Loucy (cell line): ENCODE measurements around the gene MTHFR.

Experiments
- H2AFZ ChIP-seq: fragments of 200-600 bp; sonication (generic); 2 replicates; pipeline ENCODE4 v1.6.0; 2016; ENCODE audit warnings: antibody characterized with exemption, mild to moderate bottlenecking, low read length, moderate library complexity
- H3F3A ChIP-seq: fragments of 200-600 bp; 2 replicates; pipeline ENCODE4 v1.6.0; 2016; ENCODE audit warnings: antibody characterized with exemption, low read depth, mild to moderate bottlenecking
- H3K27me3 ChIP-seq: fragments of 200-600 bp; sonication (generic); 2 replicates; pipeline ENCODE4 v1.6.1; 2014; ENCODE audit warnings: low read length, mild to moderate bottlenecking; ENCODE audit not compliant: insufficient read depth, poor library complexity, severe bottlenecking
- H3K36me3 ChIP-seq: fragments of 200-600 bp; sonication (generic); 2 replicates; pipeline ENCODE4 v1.6.1; 2016; ENCODE audit warnings: low read length; ENCODE audit not compliant: insufficient read depth
- H3K4me1 ChIP-seq: fragments of 200-600 bp; sonication (generic); 2 replicates; pipeline ENCODE4 v1.5.1; 2014; ENCODE audit warnings: low read length, mild to moderate bottlenecking; ENCODE audit not compliant: insufficient read depth, poor library complexity, severe bottlenecking
- H3K4me2 ChIP-seq: fragments of 200-600 bp; sonication (generic); 2 replicates; pipeline ENCODE4 v1.6.0; 2014; ENCODE audit warnings: antibody characterized with exemption, low read length, low read depth, mild to moderate bottlenecking; ENCODE audit not compliant: poor library complexity, severe bottlenecking
- H3K4me3 ChIP-seq: fragments of 200-600 bp; sonication (generic); 2 replicates; pipeline ENCODE4 v1.5.1; 2014; ENCODE audit warnings: low read length, mild to moderate bottlenecking, mixed read lengths; ENCODE audit not compliant: poor library complexity, severe bottlenecking
- H3K79me2 ChIP-seq: fragments of 200-600 bp; sonication (generic); 2 replicates; pipeline ENCODE4 v1.6.1; 2014; ENCODE audit warnings: low read length; ENCODE audit not compliant: insufficient read depth
- H3K9ac ChIP-seq: fragments of 200-600 bp; sonication (generic); 2 replicates; pipeline ENCODE4 v1.6.0; 2014; ENCODE audit warnings: mild to moderate bottlenecking, low read depth, low read length, moderate library complexity; ENCODE audit not compliant: poor library complexity, severe bottlenecking
- H3K9me2 ChIP-seq: fragments of 200-600 bp; sonication (generic); replicated peaks from 2 replicates; pipeline ENCODE4 v1.6.1; 2016; ENCODE audit warnings: low read depth, low read length, mixed read lengths
- H3K9me3 ChIP-seq: fragments of 200-600 bp; sonication (generic); 2 replicates; pipeline ENCODE4 v1.6.1; 2014; ENCODE audit warnings: mild to moderate bottlenecking, antibody characterized with exemption, low read length, low read depth; ENCODE audit not compliant: insufficient read depth
- H4K20me1 ChIP-seq: fragments of 200-600 bp; sonication (generic); 2 replicates; pipeline ENCODE4 v1.6.0; 2014; ENCODE audit warnings: antibody characterized with exemption, low read length, mild to moderate bottlenecking; ENCODE audit not compliant: insufficient read depth, poor library complexity, severe bottlenecking
- EZH2phosphoT487 ChIP-seq: fragments of 200-600 bp; IDR thresholded peaks from 2 replicates; pipeline ENCODE4 v1.6.1; 2018; ENCODE audit warnings: antibody characterized with exemption, mild to moderate bottlenecking, moderate library complexity, borderline replicate concordance
- TF ChIP-seq, protein P1 (sequence below): fragments of 200-600 bp; sonication (generic); conservative IDR thresholded peaks from 2 replicates; pipeline ENCODE4 v1.5.1; 2014; ENCODE audit warnings: mild to moderate bottlenecking, antibody characterized with exemption, low read length

Gene MTHFR

DNA sequence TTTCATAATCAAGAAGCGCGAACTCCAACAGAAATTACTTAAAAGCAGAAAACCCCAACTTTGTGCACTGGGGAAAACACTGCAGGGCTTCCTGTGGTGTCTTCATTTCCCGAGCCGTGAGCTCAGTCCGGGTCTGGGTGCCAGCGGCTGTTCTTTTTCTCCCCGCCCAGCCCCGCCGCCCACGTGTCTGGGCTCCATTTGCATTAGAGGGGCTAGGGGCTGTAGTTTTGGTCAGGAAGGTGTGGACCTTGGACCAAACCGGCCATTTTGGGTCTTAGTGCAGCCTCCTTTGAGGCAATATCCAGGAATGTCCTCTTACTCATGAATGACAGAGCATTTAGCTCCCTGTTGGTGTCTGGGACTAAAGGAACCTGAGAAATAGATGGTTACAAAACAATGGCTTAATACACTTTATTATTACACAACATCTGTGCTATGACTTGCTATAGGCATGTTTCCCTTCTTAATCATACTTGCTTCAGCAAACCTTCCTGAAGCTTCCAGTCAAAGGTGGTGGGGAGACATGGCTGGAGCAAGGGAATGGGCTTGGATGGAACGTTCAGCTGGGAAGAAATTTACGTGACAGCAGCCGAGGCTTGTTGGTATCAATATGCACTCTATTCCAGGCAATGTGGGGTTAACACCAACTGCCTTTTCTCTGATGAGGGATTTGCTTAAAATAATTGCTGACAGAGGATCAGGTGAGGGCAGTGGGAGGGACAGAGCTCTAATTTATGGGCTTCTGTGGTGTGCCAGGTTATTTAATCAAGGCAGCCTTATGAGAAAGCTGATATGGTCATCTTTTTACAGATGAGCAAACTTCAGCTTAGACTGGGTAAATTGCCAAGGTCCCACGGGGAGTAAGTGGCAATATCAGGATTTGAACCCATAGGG is 68.8 kb downstream of the MTHFR start:
- Histone ChIP-seq H3K4me2 (peak overlapping the region; percentile 89), H3K36me3 (no peaks in the 10 kb centered on the region)

GRCh38 chr1:11735854-11736745 is 69.7 kb downstream of the MTHFR start, which contains the start of gene AGTRAP:
AGTRAP (plus strand) TSS chr1:11736136; CDS start chr1:11736209, 73 bp downstream.
- Histone ChIP-seq H3K79me2 (no peaks in the 10 kb centered on the region), H3K4me1 (peaks cover 70% of the 10 kb centered on the region), H3F3A (peaks cover 8% of the 10 kb centered on the region; the same call in 1 of the 2 replicates), H3K4me2 (peak within 1 kb of the TSS; percentile 89), H3K4me3 (peak within 1 kb of the TSS; percentile 69), H2AFZ (peak within 1 kb of the TSS; percentile 69), H4K20me1 (no peaks in the 10 kb centered on the region), H3K36me3 (no peaks in the 10 kb centered on the region), H3K27me3 (no peaks in the 10 kb centered on the region), H3K9ac (peak within 1 kb of the TSS; percentile 81), H3K9me2 (no peaks in the 10 kb centered on the region), H3K9me3 (no peaks in the 10 kb centered on the region)
- no peak for TF ChIP-seq EZH2phosphoT487
- TF ChIP-seq, protein P1, sequence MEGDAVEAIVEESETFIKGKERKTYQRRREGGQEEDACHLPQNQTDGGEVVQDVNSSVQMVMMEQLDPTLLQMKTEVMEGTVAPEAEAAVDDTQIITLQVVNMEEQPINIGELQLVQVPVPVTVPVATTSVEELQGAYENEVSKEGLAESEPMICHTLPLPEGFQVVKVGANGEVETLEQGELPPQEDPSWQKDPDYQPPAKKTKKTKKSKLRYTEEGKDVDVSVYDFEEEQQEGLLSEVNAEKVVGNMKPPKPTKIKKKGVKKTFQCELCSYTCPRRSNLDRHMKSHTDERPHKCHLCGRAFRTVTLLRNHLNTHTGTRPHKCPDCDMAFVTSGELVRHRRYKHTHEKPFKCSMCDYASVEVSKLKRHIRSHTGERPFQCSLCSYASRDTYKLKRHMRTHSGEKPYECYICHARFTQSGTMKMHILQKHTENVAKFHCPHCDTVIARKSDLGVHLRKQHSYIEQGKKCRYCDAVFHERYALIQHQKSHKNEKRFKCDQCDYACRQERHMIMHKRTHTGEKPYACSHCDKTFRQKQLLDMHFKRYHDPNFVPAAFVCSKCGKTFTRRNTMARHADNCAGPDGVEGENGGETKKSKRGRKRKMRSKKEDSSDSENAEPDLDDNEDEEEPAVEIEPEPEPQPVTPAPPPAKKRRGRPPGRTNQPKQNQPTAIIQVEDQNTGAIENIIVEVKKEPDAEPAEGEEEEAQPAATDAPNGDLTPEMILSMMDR: 0 out of 2 replicates have a peak, but pooled peaks have one; percentile 23

More for the DNA sequence above, 68.8 kb downstream of the MTHFR start:
- Histone ChIP-seq H3K9me2 (no peaks in the 10 kb centered on the region), H4K20me1 (no peaks in the 10 kb centered on the region), H3F3A (peaks cover 8% of the 10 kb centered on the region; the same call in 1 of the 2 replicates), H3K27me3 (no peaks in the 10 kb centered on the region), H3K4me1 (peaks cover 70% of the 10 kb centered on the region), H3K9me3 (no peaks in the 10 kb centered on the region), H3K9ac (peak overlapping the region; percentile 81), H3K4me3 (peak overlapping the region; percentile 69), H3K79me2 (no peaks in the 10 kb centered on the region), H2AFZ (peak overlapping the region; percentile 69)
- TF ChIP-seq, protein P1: no peak
- TF ChIP-seq EZH2phosphoT487: no peak
